CD4-positive, alpha-beta T cell (primary cell): ENCODE measurements around the gene MTOR. TPM values are rescaled to one million over a fixed set of nuclear protein-coding genes. Genes with fewer than 3 reads are reported as not detected.

Source experiments
- ATAC-seq: fragments of 200-7000 bp; cut with Tn5 transposase; one replicate; pipeline ENCODE4 v1.10.0; 2022; ENCODE audit warnings: mild to moderate bottlenecking; ENCODE audit not compliant: poor library complexity
- CTCF ChIA-PET: fragments of 350-600 bp; sonication (Branson Sonifier 250); formaldehyde crosslinking; loops from one replicate; lab custom pipeline; 2021; ENCODE audit warnings: antibody characterized with exemption, inconsistent platforms; lab: Charles Lee
- POLR2A ChIA-PET: fragments of 350-600 bp; sonication (Branson Sonifier 250); formaldehyde crosslinking; loops from one replicate; lab custom pipeline; 2021; ENCODE audit warnings: antibody characterized with exemption, inconsistent platforms; lab: Charles Lee
- DNase-seq, 14 experiments: peaks; one replicate each; pipeline ENCODE4 v3.0.0-alpha.2; 2013 to 2020; ENCODE audit warnings: mixed read lengths in 2 of 14
- H3K27ac ChIP-seq, 2 donors: one replicate each; pipeline versions ENCODE4 v1.5.1 to v1.7.0; 2013; ENCODE audit warnings: low read length in 2 of 2, low read depth in 1 of 2, mild to moderate bottlenecking in 1 of 2
- H3K27me3 ChIP-seq, 2 experiments: 1 replicate in 1 of 2; 2 replicates in 1 of 2; pipeline versions ENCODE4 v1.6.1 to v1.7.0; 2013; ENCODE audit warnings: low read length in 2 of 2, control low read depth in 1 of 2, mild to moderate bottlenecking in 1 of 2, moderate library complexity in 1 of 2; ENCODE audit not compliant: insufficient read depth in 2 of 2, control insufficient read depth in 1 of 2
- H3K36me3 ChIP-seq: one replicate; pipeline ENCODE4 v1.6.1; 2013; ENCODE audit warnings: low read length, control low read depth; ENCODE audit not compliant: insufficient read depth
- H3K4me1 ChIP-seq: one replicate; pipeline ENCODE4 v1.6.1; 2013; ENCODE audit warnings: low read length, control low read depth; ENCODE audit not compliant: insufficient read depth
- H3K4me3 ChIP-seq: one replicate; pipeline ENCODE4 v1.5.1; 2013; ENCODE audit warnings: mild to moderate bottlenecking, low read length, moderate library complexity
- H3K9me3 ChIP-seq, 2 experiments: 1 replicate in 1 of 2; 2 replicates in 1 of 2; pipeline versions ENCODE4 v1.6.1 to v1.7.0; 2013; ENCODE audit warnings: low read length in 2 of 2, mild to moderate bottlenecking in 2 of 2, control low read depth in 1 of 2, moderate library complexity in 1 of 2; ENCODE audit not compliant: control insufficient read depth in 1 of 2, insufficient read depth in 1 of 2
- H3K27ac Mint-ChIP-seq: one replicate; pipeline ENCODE4 v1.8.0; 2020; ENCODE audit warnings: mixed read lengths
- H3K27me3 Mint-ChIP-seq: one replicate; pipeline ENCODE4 v1.8.0; 2021; ENCODE audit warnings: mixed read lengths
- H3K36me3 Mint-ChIP-seq: one replicate; pipeline ENCODE4 v1.8.0; 2021; ENCODE audit warnings: low read depth, mixed read lengths
- H3K4me1 Mint-ChIP-seq: one replicate; pipeline ENCODE4 v1.8.0; 2021; ENCODE audit warnings: low read depth, mixed read lengths
- H3K4me3 Mint-ChIP-seq: one replicate; pipeline ENCODE4 v1.8.0; 2020; ENCODE audit warnings: mild to moderate bottlenecking, mixed read lengths
- H3K9me3 Mint-ChIP-seq: one replicate; pipeline ENCODE4 v1.8.0; 2020; ENCODE audit warnings: mixed read lengths
- intact Hi-C, 2 experiments: fragments of 100-400 bp; cut with DNase I in 1 of 2; cut with micrococcal nuclease in 1 of 2; formaldehyde crosslinking; loops; one replicate each; pipeline versions ENCODE4 v1.15.1 to v1.9.0; 2023 to 2025; cut with DNase I, micrococcal nuclease
- total RNA-seq, 174 experiments: library from RNA in 2 of 174; stranded (reverse) in 2 of 174; gene quantifications; one replicate each; pipeline ENCODE4 v1.2.3 and lab custom pipeline; 2021 to 2026
- TF ChIP-seq, protein P1 (sequence below): fragments of 200-600 bp; IDR thresholded peaks from one replicate; pipeline ENCODE4 v1.8.0; 2022; ENCODE audit warnings: antibody characterized with exemption, mild to moderate bottlenecking

MTOR gene
- total RNA-seq, 2 experiments from 2014 or later, result 27.3 to 28.9 TPM

DNA sequence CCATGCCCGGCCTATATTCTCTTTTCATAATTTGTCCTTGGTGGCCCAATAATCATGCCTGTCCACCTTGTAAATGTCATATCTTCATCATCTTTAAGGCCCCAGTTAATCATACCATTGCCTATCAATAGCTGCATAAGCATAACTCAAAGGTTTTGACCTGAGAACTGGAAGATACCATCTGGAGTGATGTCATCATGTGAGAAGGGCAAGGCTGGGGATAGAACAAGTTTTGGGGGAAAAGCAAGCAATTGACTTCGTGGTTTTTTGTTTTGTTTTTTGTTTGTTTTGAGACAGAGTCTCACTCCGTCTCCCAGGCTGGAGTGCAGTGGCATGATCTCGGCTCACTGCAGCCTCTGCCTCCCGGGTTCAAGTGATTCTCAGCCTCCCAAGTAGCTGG, 16.8 kb upstream of the MTOR start:
- Histone ChIP-seq H3K27ac (no peak overlapping the region), H3K4me1 (peaks cover 72% of the 10 kb centered on the region), H3K9me3 (no peaks in the 10 kb centered on the region), H3K4me3 (no peak overlapping the region), H3K36me3 (peaks cover 26% of the 10 kb centered on the region), H3K27me3 (no peaks in the 10 kb centered on the region)
- Mint-ChIP-seq H3K36me3 (peaks cover 78% of the 10 kb centered on the region), H3K27ac (peak overlapping the region; percentile 96), H3K4me3 (peak overlapping the region; percentile 12), H3K9me3 (no peaks in the 10 kb centered on the region), H3K4me1 (peaks cover 83% of the 10 kb centered on the region), H3K27me3 (no peaks in the 10 kb centered on the region)
- POLR2A ChIA-PET, result interaction anchor here (2.9 to 4.5 kb wide), 3 partner anchors 11 to 17 kb away, joined by 19 to 45 read pairs (median 29); partner anchors contain the start of gene MTOR
- no peak for DNase-seq
- TF ChIP-seq, protein P1, sequence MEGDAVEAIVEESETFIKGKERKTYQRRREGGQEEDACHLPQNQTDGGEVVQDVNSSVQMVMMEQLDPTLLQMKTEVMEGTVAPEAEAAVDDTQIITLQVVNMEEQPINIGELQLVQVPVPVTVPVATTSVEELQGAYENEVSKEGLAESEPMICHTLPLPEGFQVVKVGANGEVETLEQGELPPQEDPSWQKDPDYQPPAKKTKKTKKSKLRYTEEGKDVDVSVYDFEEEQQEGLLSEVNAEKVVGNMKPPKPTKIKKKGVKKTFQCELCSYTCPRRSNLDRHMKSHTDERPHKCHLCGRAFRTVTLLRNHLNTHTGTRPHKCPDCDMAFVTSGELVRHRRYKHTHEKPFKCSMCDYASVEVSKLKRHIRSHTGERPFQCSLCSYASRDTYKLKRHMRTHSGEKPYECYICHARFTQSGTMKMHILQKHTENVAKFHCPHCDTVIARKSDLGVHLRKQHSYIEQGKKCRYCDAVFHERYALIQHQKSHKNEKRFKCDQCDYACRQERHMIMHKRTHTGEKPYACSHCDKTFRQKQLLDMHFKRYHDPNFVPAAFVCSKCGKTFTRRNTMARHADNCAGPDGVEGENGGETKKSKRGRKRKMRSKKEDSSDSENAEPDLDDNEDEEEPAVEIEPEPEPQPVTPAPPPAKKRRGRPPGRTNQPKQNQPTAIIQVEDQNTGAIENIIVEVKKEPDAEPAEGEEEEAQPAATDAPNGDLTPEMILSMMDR, result no peak
- CTCF ChIA-PET, result no interaction called here
- ATAC-seq, result no peak
- intact Hi-C loops, result no loop called here

DNA sequence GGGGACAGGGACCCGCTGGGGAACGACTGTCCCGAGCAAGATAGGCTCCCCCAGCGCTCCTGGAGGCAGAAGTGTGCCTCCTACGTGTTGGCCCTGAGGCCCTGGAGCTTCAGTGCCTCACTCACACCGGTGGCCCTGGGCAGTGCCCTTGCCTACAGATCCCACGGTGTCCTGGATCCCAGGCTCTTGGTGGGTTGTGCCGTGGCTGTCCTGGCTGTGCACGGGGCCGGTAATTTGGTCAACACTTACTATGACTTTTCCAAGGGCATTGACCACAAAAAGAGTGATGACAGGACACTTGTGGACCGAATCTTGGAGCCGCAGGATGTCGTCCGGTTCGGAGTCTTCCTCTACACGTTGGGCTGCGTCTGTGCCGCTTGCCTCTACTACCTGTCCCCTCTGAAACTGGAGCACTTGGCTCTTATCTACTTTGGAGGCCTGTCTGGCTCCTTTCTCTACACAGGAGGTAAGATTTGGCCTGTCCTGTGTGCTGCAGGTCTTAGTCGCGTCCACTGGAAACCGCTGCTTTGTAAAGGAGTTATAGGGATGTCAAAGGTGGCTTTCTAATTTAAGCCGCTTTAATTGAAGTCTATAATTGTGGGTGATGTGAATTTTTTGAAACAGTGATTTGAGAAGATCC, 11.4 kb upstream of the MTOR start:
- Mint-ChIP-seq H3K27ac (peak overlapping the region; percentile 70), H3K9me3 (no peaks in the 10 kb centered on the region), H3K4me1 (peaks cover 34% of the 10 kb centered on the region), H3K27me3 (no peaks in the 10 kb centered on the region), H3K4me3 (peak overlapping the region; percentile 82), H3K36me3 (peaks cover 43% of the 10 kb centered on the region)
- Histone ChIP-seq H3K4me1 (peaks cover 42% of the 10 kb centered on the region), H3K27me3 (no peaks in the 10 kb centered on the region), H3K36me3 (peaks cover 21% of the 10 kb centered on the region), H3K4me3 (peak overlapping the region; percentile 99), H3K27ac (peak overlapping the region; percentile 88 to 90), H3K9me3 (no peaks in the 10 kb centered on the region)
- POLR2A ChIA-PET, result interaction anchor here (0.7 to 3.1 kb wide), 7 partner anchors 9 to 634 kb away, joined by 3 to 46 read pairs (median 5); partner anchors contain the start of genes MTOR and TARDBP
- TF ChIP-seq, protein P1, result no peak
- ATAC-seq, result peak; percentile 57
- intact Hi-C loops, result loop anchor here (1.0 to 5.0 kb wide), 5 partner anchors 8 to 534 kb away; partner anchors contain the start of genes CLCN6 (in 1 of the 2), EXOSC10 (in 1 of the 2), FBXO2 (in 1 of the 2) and FBXO44 (in 1 of the 2)
- peak in 2 of 14 experiments; percentile 13 to 31 for DNase-seq
- CTCF ChIA-PET, result interaction anchor here (1.8 to 2.1 kb wide), 2 partner anchors 12 to 369 kb away, joined by 7 to 10 read pairs; partner anchors contain the start of gene MTOR

DNA sequence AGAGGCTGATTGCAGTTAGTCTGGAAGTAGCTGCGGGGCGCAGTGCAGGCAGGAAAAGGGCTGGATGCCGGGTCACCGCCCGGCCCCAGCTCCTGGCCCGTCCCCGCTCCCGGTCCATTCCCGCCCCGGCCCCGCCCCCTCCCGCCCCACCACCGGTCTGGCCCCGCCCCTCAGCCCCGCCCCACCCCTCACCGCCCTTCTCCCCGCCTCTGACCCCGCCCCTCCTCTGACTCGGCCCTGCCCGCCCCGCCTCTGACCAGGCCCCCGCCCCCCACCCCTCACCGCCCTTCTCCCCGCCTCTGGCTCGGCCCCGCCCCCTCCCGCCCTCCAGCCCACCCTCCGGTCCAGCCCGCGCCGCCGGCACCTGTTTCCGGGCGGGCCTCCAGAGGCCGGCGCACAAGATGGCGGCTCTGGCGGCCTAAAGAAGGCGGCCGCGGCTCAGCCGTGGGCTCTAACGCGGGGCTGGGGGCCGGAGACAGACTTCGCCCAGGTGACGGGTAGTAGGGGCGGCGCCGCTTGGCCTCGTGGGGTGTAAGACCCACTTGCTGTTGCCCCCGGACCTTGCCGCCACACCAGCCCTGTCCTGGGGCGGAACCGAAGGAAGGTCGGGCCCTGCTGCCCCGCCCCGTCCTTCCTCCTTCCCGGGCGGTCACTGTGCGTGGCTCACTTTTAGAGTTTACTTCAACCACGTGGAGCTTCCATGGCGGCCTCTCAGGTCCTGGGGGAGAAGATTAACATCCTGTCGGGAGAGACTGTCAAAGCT, 10.7 kb upstream of the MTOR start, which contains the start of gene UBIAD1:
UBIAD1 (plus strand) TSS at position 367 of the 763 bp plus-strand sequence; CDS start at position 701, 334 bp downstream.
- DNase-seq, result peak; percentile 75 to 94 (median 86)
- H3K27me3 Mint-ChIP-seq, result no peaks in the 10 kb centered on the region
- Histone ChIP-seq H3K4me1 (peaks cover 42% of the 10 kb centered on the region), H3K4me3 (peak within 1 kb of the TSS; percentile 99), H3K27ac (peak within 1 kb of the TSS; percentile 88 to 90), H3K36me3 (peaks cover 14% of the 10 kb centered on the region), H3K9me3 (no peaks in the 10 kb centered on the region), H3K27me3 (no peaks in the 10 kb centered on the region)
- intact Hi-C loops, result loop anchor here (1.0 to 5.0 kb wide), 6 partner anchors 8 to 534 kb away; partner anchors contain the start of genes CLCN6 (in 1 of the 2), EXOSC10 (in 1 of the 2), FBXO2 (in 1 of the 2) and FBXO44 (in 1 of the 2)
- ChIA-PET POLR2A (interaction anchor here (0.7 to 3.1 kb wide), 9 partner anchors 8 to 635 kb away, joined by 3 to 46 read pairs (median 5); partner anchors contain the start of genes MTOR and TARDBP), CTCF (interaction anchor here (1.8 to 2.1 kb wide), 2 partner anchors 11 to 369 kb away, joined by 7 to 10 read pairs; partner anchors contain the start of gene MTOR)
- peak within 1 kb of the TSS; percentile 70 for H3K27ac Mint-ChIP-seq
- H3K4me1 Mint-ChIP-seq, result peaks cover 28% of the 10 kb centered on the region
- H3K36me3 Mint-ChIP-seq, result peaks cover 36% of the 10 kb centered on the region
- H3K9me3 Mint-ChIP-seq, result no peaks in the 10 kb centered on the region
- TF ChIP-seq, protein P1, result no peak
- peak; percentile 73 for ATAC-seq
- peak within 1 kb of the TSS; percentile 82 for H3K4me3 Mint-ChIP-seq
